Heart left ventricle (tissue), 13 donors: ENCODE measurements around the gene ADAMTS12.

Experiments
- CTCF ChIP-seq, 12 donors: fragments of 200-600 bp; sonication (generic) in 4 of 12; IDR thresholded peaks; one replicate each; pipeline versions ENCODE4 v1.5.0 to v1.8.0; 2018 to 2022; ENCODE audit warnings: antibody characterized with exemption in 12 of 12, mild to moderate bottlenecking in 5 of 12
- POLR2A ChIP-seq, 2 donors: fragments of 450-650 bp; IDR thresholded peaks; one replicate each; pipeline ENCODE4 v1.6.1; 2017; ENCODE audit warnings: antibody characterized with exemption in 2 of 2, mild to moderate bottlenecking in 2 of 2, moderate library complexity in 2 of 2
- donor health status: ischemic (EF 13 %, LVEDD 7.1; RV severe dilation, severe dysfunction).
- donor health status: DM: no; HTN: yes; CAD: no.
- donor health status: DM: no; HTN: no; CAD: no.
- donor health status: ischemic (EF 25% LVEDD 6.9; RV normal size, moderate dysfunction).
- donor health status: ischemic (EF 25% LVEDD 5.7; RV mildly dilated, moderate dysfunction).
- donor health status: ischemic (EF 35%, LVEDD 5.7; RV mildly dilated, moderate dysfunction).
- donor health status: nonischemic (EF 11% LVEDD 7.7; RV severe dilation, severe dysfunction).
- donor health status: DM: yes; HTN: yes; CAD: no.
- donor health status: PGD.
- donor health status: ischemic (EF 29% LVEDD 5.4; RV normal size, mild dysfunction).
- donor health status: nonischemic (EF 23%, LVEDD 6.1; RV moderate dilation, normal function).

- TF ChIP-seq CTCF (IDR thresholded peaks at IDR 0.05) (no peak), POLR2A (IDR thresholded peaks at IDR 0.05) (no peak)
These were observed 38.3 kb upstream of the ADAMTS12 start for GRCh38 chr5:33929925-33930690.
